Naive B cell (primary cell): ENCODE measurements around the gene PON2. TPM values are rescaled to one million over a fixed set of nuclear protein-coding genes. Genes with fewer than 3 reads are reported as not detected.

ENCODE experiments used
- ATAC-seq, 2 donors: fragments of 150-1000 bp; cut with Tn5 transposase; 2 replicates each; pipeline ENCODE4 v1.10.0; 2021; ENCODE audit warnings: low read depth in 2 of 2, mild to moderate bottlenecking in 2 of 2, moderate library complexity in 2 of 2
- DNase-seq: peaks from one replicate; pipeline ENCODE4 v3.0.0; 2022
- H3K27ac Mint-ChIP-seq, 6 donors: one replicate each; pipeline ENCODE4 v1.8.0; 2020 to 2022; ENCODE audit warnings: mild to moderate bottlenecking in 6 of 6, mixed read lengths in 6 of 6, moderate library complexity in 5 of 6, inconsistent platforms in 2 of 6
- H3K27me3 Mint-ChIP-seq, 3 donors: one replicate each; pipeline ENCODE4 v1.8.0; 2021 to 2022; ENCODE audit warnings: mixed read lengths in 3 of 3, mild to moderate bottlenecking in 1 of 3
- H3K36me3 Mint-ChIP-seq, 2 donors: one replicate each; pipeline ENCODE4 v1.8.0; 2020 to 2022; ENCODE audit warnings: mixed read lengths in 2 of 2, inconsistent platforms in 1 of 2, mild to moderate bottlenecking in 1 of 2
- H3K4me1 Mint-ChIP-seq, 3 donors: one replicate each; pipeline ENCODE4 v1.8.0; 2020 to 2022; ENCODE audit warnings: mixed read lengths in 3 of 3, inconsistent platforms in 1 of 3, mild to moderate bottlenecking in 1 of 3, moderate library complexity in 1 of 3
- H3K4me3 Mint-ChIP-seq, 8 donors: one replicate each; pipeline ENCODE4 v1.8.0; 2020 to 2022; ENCODE audit warnings: mild to moderate bottlenecking in 8 of 8, mixed read lengths in 8 of 8, moderate library complexity in 8 of 8, inconsistent platforms in 2 of 8
- H3K9me3 Mint-ChIP-seq, 7 donors: one replicate each; pipeline ENCODE4 v1.8.0; 2020 to 2022; ENCODE audit warnings: mixed read lengths in 7 of 7, mild to moderate bottlenecking in 5 of 7, inconsistent platforms in 2 of 7, moderate library complexity in 1 of 7
- polyA plus RNA-seq, 6 donors: library from polyadenylated mRNA; unstranded; fragments of 300-500 nt; fragmentation: Illumina TruSeq; gene quantifications; one replicate each; pipeline ENCODE4 v1.2.3, GENCODE V29; 2021; ENCODE audit warnings: low read depth in 6 of 6

PON2 gene
- polyA plus RNA-seq, 6 donors from 2014 or later = 1.0 to 5.1 (median 3.9) TPM

GRCh38 chr7:95411666-95412065, 23.2 kb downstream of the PON2 start:
- H3K4me1 Mint-ChIP-seq = no peaks in the 10 kb centered on the region
- no peaks in the 10 kb centered on the region for H3K9me3 Mint-ChIP-seq
- no peak for ATAC-seq
- no peak overlapping the region for H3K27ac Mint-ChIP-seq
- H3K36me3 Mint-ChIP-seq = peaks cover 0 to 12% of the 10 kb centered on the region in 2 donors
- H3K4me3 Mint-ChIP-seq = no peak overlapping the region
- DNase-seq = no peak
- H3K27me3 Mint-ChIP-seq = no peaks in the 10 kb centered on the region

- H3K36me3 Mint-ChIP-seq = peaks cover 0 to 12% of the 10 kb centered on the region in 2 donors
- no peaks in the 10 kb centered on the region for H3K27me3 Mint-ChIP-seq
- H3K4me3 Mint-ChIP-seq = no peak overlapping the region
- H3K4me1 Mint-ChIP-seq = no peaks in the 10 kb centered on the region
- no peak for ATAC-seq
- H3K9me3 Mint-ChIP-seq = no peaks in the 10 kb centered on the region
- DNase-seq = no peak
- H3K27ac Mint-ChIP-seq = no peak overlapping the region
Measured at GRCh38 chr7:95411036-95411435, 23.8 kb downstream of the PON2 start.

- peaks cover 0 to 12% of the 10 kb centered on the region in 2 donors for H3K36me3 Mint-ChIP-seq
- no peak for DNase-seq
Measured at GRCh38 chr7:95407751-95408150, 27.1 kb downstream of the PON2 start.

GRCh38 chr7:95405800-95406199, 29.0 kb downstream of the PON2 start:
- no peak for DNase-seq
- Mint-ChIP-seq H3K9me3 (no peaks in the 10 kb centered on the region), H3K4me1 (no peaks in the 10 kb centered on the region), H3K27ac (no peak overlapping the region), H3K36me3 (peaks cover 0 to 12% of the 10 kb centered on the region in 2 donors), H3K27me3 (no peaks in the 10 kb centered on the region), H3K4me3 (no peak overlapping the region)
- ATAC-seq = no peak

More at GRCh38 chr7:95407751-95408150, 27.1 kb downstream of the PON2 start:
- peak overlapping the region in 1 of 6 donors; percentile 3 for H3K27ac Mint-ChIP-seq
- H3K9me3 Mint-ChIP-seq = no peaks in the 10 kb centered on the region
- H3K4me3 Mint-ChIP-seq = no peak overlapping the region
- H3K27me3 Mint-ChIP-seq = no peaks in the 10 kb centered on the region
- no peaks in the 10 kb centered on the region for H3K4me1 Mint-ChIP-seq
- ATAC-seq = no peak

GRCh38 chr7:95405208-95405607, 29.6 kb downstream of the PON2 start:
- Mint-ChIP-seq H3K27me3 (peaks cover 0 to 3% (median 0%) of the 10 kb centered on the region in 3 donors), H3K4me3 (no peak overlapping the region), H3K4me1 (no peaks in the 10 kb centered on the region), H3K9me3 (no peaks in the 10 kb centered on the region), H3K36me3 (peaks cover 0 to 12% of the 10 kb centered on the region in 2 donors), H3K27ac (no peak overlapping the region)
- ATAC-seq (no peak), DNase-seq (no peak)

GRCh38 chr7:95404316-95404865, 30.4 kb downstream of the PON2 start:
- Mint-ChIP-seq H3K4me1 (no peaks in the 10 kb centered on the region), H3K27me3 (peaks cover 0 to 7% (median 0%) of the 10 kb centered on the region in 3 donors), H3K36me3 (peaks cover 0 to 12% of the 10 kb centered on the region in 2 donors), H3K4me3 (no peak overlapping the region), H3K27ac (no peak overlapping the region), H3K9me3 (no peaks in the 10 kb centered on the region)
- DNase-seq (no peak), ATAC-seq (no peak)

- Mint-ChIP-seq H3K27ac (no peak overlapping the region), H3K27me3 (peaks cover 22 to 45% (median 38%) of the 10 kb centered on the region in 3 donors), H3K9me3 (no peaks in the 10 kb centered on the region), H3K4me3 (no peak overlapping the region), H3K36me3 (no peaks in the 10 kb centered on the region), H3K4me1 (peaks cover 0 to 7% (median 6%) of the 10 kb centered on the region in 3 donors)
- DNase-seq (no peak), ATAC-seq (no peak)
Measured at GRCh38 chr7:95398155-95398940, 36.5 kb downstream of the PON2 start.

- peak overlapping the region in 1 of 6 donors; percentile 6 for H3K27ac Mint-ChIP-seq
- H3K4me3 Mint-ChIP-seq = peak overlapping the region in 3 of 8 donors; percentile 49 to 75 (median 60)
- H3K36me3 Mint-ChIP-seq = no peaks in the 10 kb centered on the region
- H3K4me1 Mint-ChIP-seq = peaks cover 0 to 7% (median 6%) of the 10 kb centered on the region in 3 donors
- ATAC-seq (no peak), DNase-seq (no peak)
- H3K9me3 Mint-ChIP-seq = no peaks in the 10 kb centered on the region
- peaks cover 25 to 53% (median 43%) of the 10 kb centered on the region in 3 donors for H3K27me3 Mint-ChIP-seq
Measured at GRCh38 chr7:95397381-95397780, 37.4 kb downstream of the PON2 start.

GRCh38 chr7:95396136-95397032, 38.4 kb downstream of the PON2 start, which contains the start of gene PON3:
PON3 (minus strand) TSS chr7:95396375; CDS start chr7:95396350, 25 bp downstream.
- H3K9me3 Mint-ChIP-seq = no peaks in the 10 kb centered on the region
- ATAC-seq = peak; percentile 86
- peaks cover 32 to 60% (median 43%) of the 10 kb centered on the region in 3 donors for H3K27me3 Mint-ChIP-seq
- peaks cover 0 to 7% (median 6%) of the 10 kb centered on the region in 3 donors for H3K4me1 Mint-ChIP-seq
- DNase-seq = peak; percentile 22
- H3K27ac Mint-ChIP-seq = peak within 1 kb of the TSS in 1 of 6 donors; percentile 6
- H3K36me3 Mint-ChIP-seq = no peaks in the 10 kb centered on the region
- peak within 1 kb of the TSS; percentile 30 to 85 (median 76) for H3K4me3 Mint-ChIP-seq

GRCh38 chr7:95395755-95396135, 39.1 kb downstream of the PON2 start:
- DNase-seq (no peak), ATAC-seq (no peak)
- peaks cover 36 to 60% (median 43%) of the 10 kb centered on the region in 3 donors for H3K27me3 Mint-ChIP-seq
- H3K9me3 Mint-ChIP-seq = no peaks in the 10 kb centered on the region
- H3K27ac Mint-ChIP-seq = no peak overlapping the region
- H3K4me3 Mint-ChIP-seq = peak overlapping the region; percentile 30 to 85 (median 76)
- H3K36me3 Mint-ChIP-seq = no peaks in the 10 kb centered on the region
- H3K4me1 Mint-ChIP-seq = peaks cover 0 to 7% (median 6%) of the 10 kb centered on the region in 3 donors

- H3K36me3 Mint-ChIP-seq = no peaks in the 10 kb centered on the region
- H3K27ac Mint-ChIP-seq = no peak overlapping the region
- H3K9me3 Mint-ChIP-seq = no peaks in the 10 kb centered on the region
- no peak overlapping the region for H3K4me3 Mint-ChIP-seq
- H3K4me1 Mint-ChIP-seq = peaks cover 0 to 7% (median 6%) of the 10 kb centered on the region in 3 donors
- no peak for ATAC-seq
- DNase-seq = no peak
- peaks cover 41 to 53% (median 43%) of the 10 kb centered on the region in 3 donors for H3K27me3 Mint-ChIP-seq
Measured at GRCh38 chr7:95394370-95394769, 40.5 kb downstream of the PON2 start.

GRCh38 chr7:95391761-95392160, 43.1 kb downstream of the PON2 start:
- DNase-seq (no peak), ATAC-seq (no peak)
- Mint-ChIP-seq H3K27me3 (peaks cover 28 to 42% (median 35%) of the 10 kb centered on the region in 3 donors), H3K27ac (no peak overlapping the region), H3K4me1 (peaks cover 0 to 6% (median 5%) of the 10 kb centered on the region in 3 donors), H3K9me3 (peaks cover 0 to 15% (median 8%) of the 10 kb centered on the region in 7 donors), H3K36me3 (no peaks in the 10 kb centered on the region), H3K4me3 (no peak overlapping the region)

- Mint-ChIP-seq H3K4me1 (no peaks in the 10 kb centered on the region), H3K27me3 (peaks cover 28 to 44% (median 35%) of the 10 kb centered on the region in 3 donors), H3K9me3 (peaks cover 4 to 17% (median 10%) of the 10 kb centered on the region in 7 donors), H3K4me3 (no peak overlapping the region), H3K36me3 (no peaks in the 10 kb centered on the region), H3K27ac (no peak overlapping the region)
- DNase-seq = no peak
- ATAC-seq = no peak
Measured at GRCh38 chr7:95389516-95389915, 45.3 kb downstream of the PON2 start.
